Measurements from ENCODE around the gene IFFO2.

DNA sequence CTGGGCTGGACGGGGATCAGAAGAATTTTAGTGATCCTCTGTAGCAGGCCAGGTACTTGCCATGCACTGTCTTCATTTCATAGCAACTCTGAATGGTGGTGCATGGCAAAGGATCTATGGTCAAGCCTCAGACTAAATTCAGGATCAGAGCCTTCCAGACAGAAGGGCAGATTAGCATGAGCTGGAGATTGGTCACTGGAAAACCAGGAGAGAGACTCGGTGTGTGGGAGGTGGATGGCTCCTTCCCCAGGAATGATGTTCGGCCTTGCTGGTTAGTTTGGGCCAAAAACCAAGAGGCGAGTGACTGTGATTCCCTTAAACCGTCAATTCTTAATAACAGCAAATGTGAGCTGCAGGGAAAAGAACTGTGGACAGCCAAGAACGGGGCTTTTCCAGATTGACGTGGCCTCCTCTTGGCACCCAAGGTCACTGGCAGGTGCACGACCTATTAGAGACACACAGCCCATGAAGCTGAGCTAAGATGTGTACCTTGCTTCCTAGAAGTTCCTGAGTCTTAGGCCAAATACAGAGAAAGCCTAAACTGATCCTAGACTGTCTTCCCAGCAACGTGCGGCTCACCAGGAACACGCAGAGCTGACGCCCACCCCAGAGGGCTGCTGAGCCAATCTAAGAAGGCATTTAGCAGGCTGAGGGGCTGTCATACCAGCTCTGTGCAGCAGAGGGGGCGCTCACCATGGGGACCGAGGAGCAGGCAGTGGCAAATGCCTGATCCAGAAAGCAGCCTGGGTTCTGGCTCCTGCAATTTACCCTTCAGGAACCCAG lies 72.6 kb downstream of the IFFO2 start:
- TF ChIP-seq TCF7L2 (IDR thresholded peaks at IDR 0.05; ENCODE audit: borderline replicate concordance, extremely low read depth, insufficient read depth, insufficient read length) (no peak), ZNF274 (IDR thresholded peaks at IDR 0.05; ENCODE audit: low read depth, low read length) (no peak), JUND (IDR thresholded peaks at IDR 0.05) (no peak), POLR2A (IDR thresholded peaks at IDR 0.05; ENCODE audit: borderline replicate concordance, extremely low read depth, insufficient read depth, insufficient read length) (no peak), YY1 (IDR thresholded peaks at IDR 0.05; ENCODE audit: extremely low read depth, insufficient replicate concordance, low read depth, low read length) (no peak), SP1 (IDR thresholded peaks at IDR 0.05; ENCODE audit: low read depth) (no peak), FOSL1 (IDR thresholded peaks at IDR 0.05; ENCODE audit: low read depth) (no peak), SRF (IDR thresholded peaks at IDR 0.05; ENCODE audit: low read depth) (no peak)
- TF ChIP-seq, protein P1, sequence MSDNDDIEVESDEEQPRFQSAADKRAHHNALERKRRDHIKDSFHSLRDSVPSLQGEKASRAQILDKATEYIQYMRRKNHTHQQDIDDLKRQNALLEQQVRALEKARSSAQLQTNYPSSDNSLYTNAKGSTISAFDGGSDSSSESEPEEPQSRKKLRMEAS (IDR thresholded peaks at IDR 0.05) = no peak
- TF ChIP-seq, protein P2, sequence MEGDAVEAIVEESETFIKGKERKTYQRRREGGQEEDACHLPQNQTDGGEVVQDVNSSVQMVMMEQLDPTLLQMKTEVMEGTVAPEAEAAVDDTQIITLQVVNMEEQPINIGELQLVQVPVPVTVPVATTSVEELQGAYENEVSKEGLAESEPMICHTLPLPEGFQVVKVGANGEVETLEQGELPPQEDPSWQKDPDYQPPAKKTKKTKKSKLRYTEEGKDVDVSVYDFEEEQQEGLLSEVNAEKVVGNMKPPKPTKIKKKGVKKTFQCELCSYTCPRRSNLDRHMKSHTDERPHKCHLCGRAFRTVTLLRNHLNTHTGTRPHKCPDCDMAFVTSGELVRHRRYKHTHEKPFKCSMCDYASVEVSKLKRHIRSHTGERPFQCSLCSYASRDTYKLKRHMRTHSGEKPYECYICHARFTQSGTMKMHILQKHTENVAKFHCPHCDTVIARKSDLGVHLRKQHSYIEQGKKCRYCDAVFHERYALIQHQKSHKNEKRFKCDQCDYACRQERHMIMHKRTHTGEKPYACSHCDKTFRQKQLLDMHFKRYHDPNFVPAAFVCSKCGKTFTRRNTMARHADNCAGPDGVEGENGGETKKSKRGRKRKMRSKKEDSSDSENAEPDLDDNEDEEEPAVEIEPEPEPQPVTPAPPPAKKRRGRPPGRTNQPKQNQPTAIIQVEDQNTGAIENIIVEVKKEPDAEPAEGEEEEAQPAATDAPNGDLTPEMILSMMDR (IDR thresholded peaks at IDR 0.05 in 2 of 3, conservative IDR thresholded peaks at IDR 0.05 in 1 of 3; ENCODE audit: borderline replicate concordance in 1 of 3, insufficient read depth in 1 of 3, low read depth in 2 of 3, low read length in 2 of 3) = peak; percentile 80 to 92 (median 88)
